K562 (cell line): Measurements from ENCODE around the gene IPCEF1.

Experiments
- ARID2 ChIP-seq: fragments of 450-650 bp; IDR thresholded peaks from 2 replicates; pipeline ENCODE4 v1.6.1; 2017; ENCODE audit warnings: antibody characterized with exemption, mild to moderate bottlenecking
- ATF7 ChIP-seq: fragments of 450-650 bp; IDR thresholded peaks from 2 replicates; pipeline ENCODE4 v1.7.1; 2014; ENCODE audit warnings: mild to moderate bottlenecking, moderate library complexity
- GATAD2A ChIP-seq: fragments of 450-650 bp; IDR thresholded peaks from 2 replicates; pipeline ENCODE4 v1.6.1; 2017
- JUNB ChIP-seq: fragments of 450-650 bp; formaldehyde crosslinking; conservative IDR thresholded peaks from 2 replicates; pipeline ENCODE4 v1.4.0; 2020; ENCODE audit warnings: mild to moderate bottlenecking
- KDM5B ChIP-seq: fragments of 200-600 bp; sonication (generic); IDR thresholded peaks from 2 replicates; pipeline ENCODE4 v1.6.1; 2012; ENCODE audit warnings: low read depth, mild to moderate bottlenecking, moderate library complexity, low read length, control low read depth, inconsistent platforms; ENCODE audit not compliant: insufficient replicate concordance
- LEF1 ChIP-seq: fragments of 450-650 bp; IDR thresholded peaks from 2 replicates; pipeline ENCODE4 v1.6.1; 2016; ENCODE audit warnings: mild to moderate bottlenecking
- MAX ChIP-seq: sonication (generic); formaldehyde crosslinking; IDR thresholded peaks from 2 replicates; pipeline ENCODE4 v1.9.0; 2022; ENCODE audit warnings: mild to moderate bottlenecking, missing genetic modification reagents
- POLR2A ChIP-seq: fragments of 450-650 bp; conservative IDR thresholded peaks from 2 replicates; pipeline ENCODE4 v1.6.1; 2016
- RAD21 ChIP-seq, 2 experiments: fragments of 250-450 bp in 1 of 2; fragments of 450-650 bp in 1 of 2; sonication (Bioruptor Pico) in 1 of 2; formaldehyde crosslinking in 1 of 2; IDR thresholded peaks in 1 of 2; conservative IDR thresholded peaks in 1 of 2; 2 replicates each; pipeline versions ENCODE4 v1.4.0 to v1.8.0; 2020 to 2022; ENCODE audit warnings: mild to moderate bottlenecking in 2 of 2, moderate library complexity in 1 of 2
- TAF1 ChIP-seq: IDR thresholded peaks from 2 replicates; pipeline ENCODE4 v1.6.1; 2011; ENCODE audit warnings: mild to moderate bottlenecking, low read length, moderate library complexity; ENCODE audit not compliant: insufficient read depth, control insufficient read depth, severe bottlenecking; ENCODE audit errors: extremely low read depth
- ZNF347 ChIP-seq: fragments of 450-650 bp; formaldehyde crosslinking; IDR thresholded peaks from 2 replicates; pipeline ENCODE4 v1.4.0; 2020; ENCODE audit warnings: low read depth, mild to moderate bottlenecking, moderate library complexity
- TF ChIP-seq, protein P1 (sequence below), 3 experiments: IDR thresholded peaks in 2 of 3; conservative IDR thresholded peaks in 1 of 3; 2 replicates each; pipeline ENCODE4 v1.5.1; 2011 to 2012; ENCODE audit warnings: low read length in 3 of 3, mild to moderate bottlenecking in 3 of 3, control low read depth in 2 of 3, improper control_type of control experiment in 1 of 3, inconsistent platforms in 1 of 3, low read depth in 1 of 3, mixed read lengths in 1 of 3, moderate library complexity in 1 of 3; ENCODE audit not compliant: insufficient read depth in 2 of 3
- TF ChIP-seq, protein P2 (sequence below): fragments of 250-450 bp; sonication (Bioruptor Pico); IDR thresholded peaks from 2 replicates; pipeline ENCODE4 v1.5.0; 2021

- TF ChIP-seq, protein P1, sequence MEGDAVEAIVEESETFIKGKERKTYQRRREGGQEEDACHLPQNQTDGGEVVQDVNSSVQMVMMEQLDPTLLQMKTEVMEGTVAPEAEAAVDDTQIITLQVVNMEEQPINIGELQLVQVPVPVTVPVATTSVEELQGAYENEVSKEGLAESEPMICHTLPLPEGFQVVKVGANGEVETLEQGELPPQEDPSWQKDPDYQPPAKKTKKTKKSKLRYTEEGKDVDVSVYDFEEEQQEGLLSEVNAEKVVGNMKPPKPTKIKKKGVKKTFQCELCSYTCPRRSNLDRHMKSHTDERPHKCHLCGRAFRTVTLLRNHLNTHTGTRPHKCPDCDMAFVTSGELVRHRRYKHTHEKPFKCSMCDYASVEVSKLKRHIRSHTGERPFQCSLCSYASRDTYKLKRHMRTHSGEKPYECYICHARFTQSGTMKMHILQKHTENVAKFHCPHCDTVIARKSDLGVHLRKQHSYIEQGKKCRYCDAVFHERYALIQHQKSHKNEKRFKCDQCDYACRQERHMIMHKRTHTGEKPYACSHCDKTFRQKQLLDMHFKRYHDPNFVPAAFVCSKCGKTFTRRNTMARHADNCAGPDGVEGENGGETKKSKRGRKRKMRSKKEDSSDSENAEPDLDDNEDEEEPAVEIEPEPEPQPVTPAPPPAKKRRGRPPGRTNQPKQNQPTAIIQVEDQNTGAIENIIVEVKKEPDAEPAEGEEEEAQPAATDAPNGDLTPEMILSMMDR (IDR thresholded peaks at IDR 0.05 in 2 of 3, conservative IDR thresholded peaks at IDR 0.05 in 1 of 3; ENCODE audit: insufficient read depth in 2 of 3, low read depth in 1 of 3, low read length in 3 of 3): no peak
- no peak for TF ChIP-seq ATF7
- no peak for TF ChIP-seq LEF1
- no peak for TF ChIP-seq POLR2A
- TF ChIP-seq ZNF347 (CRISPR knock-in tag): no peak
- no peak for TF ChIP-seq RAD21 (CRISPR knock-in tag; conservative IDR thresholded peaks at IDR 0.05 in 1 of 2, IDR thresholded peaks at IDR 0.05 in 1 of 2)
- TF ChIP-seq, protein P2, sequence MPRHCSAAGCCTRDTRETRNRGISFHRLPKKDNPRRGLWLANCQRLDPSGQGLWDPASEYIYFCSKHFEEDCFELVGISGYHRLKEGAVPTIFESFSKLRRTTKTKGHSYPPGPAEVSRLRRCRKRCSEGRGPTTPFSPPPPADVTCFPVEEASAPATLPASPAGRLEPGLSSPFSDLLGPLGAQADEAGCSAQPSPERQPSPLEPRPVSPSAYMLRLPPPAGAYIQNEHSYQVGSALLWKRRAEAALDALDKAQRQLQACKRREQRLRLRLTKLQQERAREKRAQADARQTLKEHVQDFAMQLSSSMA (CRISPR knock-in tag): no peak
- no peak for TF ChIP-seq KDM5B
- TF ChIP-seq ARID2: no peak
- no peak for TF ChIP-seq JUNB (CRISPR knock-in tag)
- no peak for TF ChIP-seq TAF1
- TF ChIP-seq GATAD2A: no peak
- no peak for TF ChIP-seq MAX (CRISPR knock-in tag)
Measured at GRCh38 chr6:154249499-154250298, 106.9 kb downstream of the IPCEF1 start.
